ENCODE measurements around the gene MORN2.

- TF ChIP-seq GATA3 (IDR thresholded peaks at IDR 0.05; ENCODE audit: low read depth, low read length) (no peak), GATA2 (IDR thresholded peaks at IDR 0.05; ENCODE audit: low read depth, low read length) (no peak)
These were observed 39.0 kb upstream of the MORN2 start for GRCh38 chr2:38836791-38837190.
